WTC11 (cell line): ENCODE results near the gene HTATIP2. TPM values are rescaled to one million over a fixed set of nuclear protein-coding genes. Genes with fewer than 3 reads are reported as not detected.

Source experiments
- ARID4B ChIP-seq: sonication (generic); formaldehyde crosslinking; IDR thresholded peaks from 2 replicates; pipeline ENCODE4 v1.8.0; 2023; ENCODE audit warnings: missing genetic modification reagents, mild to moderate bottlenecking, borderline replicate concordance
- GTF2I ChIP-seq: fragments of 250-450 bp; sonication (Bioruptor Pico); conservative IDR thresholded peaks from 2 replicates; pipeline ENCODE4 v1.4.0; 2021; ENCODE audit warnings: mild to moderate bottlenecking
- IRF2 ChIP-seq: sonication (generic); formaldehyde crosslinking; IDR thresholded peaks from 2 replicates; pipeline ENCODE4 v1.8.0; 2022; ENCODE audit warnings: low read depth, missing genetic modification reagents, borderline replicate concordance
- MYBL2 ChIP-seq: sonication (generic); formaldehyde crosslinking; IDR thresholded peaks from 2 replicates; pipeline ENCODE4 v1.8.1; 2023; ENCODE audit warnings: mild to moderate bottlenecking, moderate library complexity, missing genetic modification reagents
- NR3C1 ChIP-seq: sonication (generic); formaldehyde crosslinking; conservative IDR thresholded peaks from 2 replicates; pipeline ENCODE4 v1.8.1; 2023; ENCODE audit warnings: low read depth, mild to moderate bottlenecking, missing genetic modification reagents
- TCF7 ChIP-seq: sonication (generic); formaldehyde crosslinking; IDR thresholded peaks from 2 replicates; pipeline ENCODE4 v1.8.0; 2022; ENCODE audit warnings: mild to moderate bottlenecking, low read depth, missing genetic modification reagents, moderate library complexity
- TEAD4 ChIP-seq: sonication (generic); formaldehyde crosslinking; IDR thresholded peaks from 2 replicates; pipeline ENCODE4 v1.8.0; 2022; ENCODE audit warnings: mild to moderate bottlenecking, missing genetic modification reagents
- TP53 ChIP-seq: sonication (generic); formaldehyde crosslinking; IDR thresholded peaks from 2 replicates; pipeline ENCODE4 v1.8.1; 2023; ENCODE audit warnings: mild to moderate bottlenecking, missing genetic modification reagents
- ZBTB21 ChIP-seq: sonication (generic); formaldehyde crosslinking; IDR thresholded peaks from 2 replicates; pipeline ENCODE4 v1.8.1; 2023; ENCODE audit warnings: mild to moderate bottlenecking, missing genetic modification reagents, borderline replicate concordance
- ZNF138 ChIP-seq: sonication (generic); formaldehyde crosslinking; conservative IDR thresholded peaks from 2 replicates; pipeline ENCODE4 v1.8.1; 2022; ENCODE audit warnings: mild to moderate bottlenecking, moderate library complexity, missing genetic modification reagents
- ZNF317 ChIP-seq: sonication (generic); formaldehyde crosslinking; IDR thresholded peaks from 2 replicates; pipeline ENCODE4 v1.8.1; 2023; ENCODE audit warnings: low read depth, mild to moderate bottlenecking, moderate library complexity, missing genetic modification reagents, borderline replicate concordance
- ZNF396 ChIP-seq: fragments of 250-450 bp; sonication (Bioruptor Pico); IDR thresholded peaks from 2 replicates; pipeline ENCODE4 v1.8.0; 2021; ENCODE audit warnings: mild to moderate bottlenecking, moderate library complexity, borderline replicate concordance
- ZNF416 ChIP-seq: fragments of 250-450 bp; sonication (Bioruptor Pico); IDR thresholded peaks from 2 replicates; pipeline ENCODE4 v1.9.0; 2021; ENCODE audit warnings: mild to moderate bottlenecking, inconsistent platforms
- total RNA-seq: library from RNA; stranded (reverse); gene quantifications from 3 replicates; pipeline ENCODE4 v1.2.3, GENCODE V29; 2021
- TF ChIP-seq, protein P1 (sequence below): fragments of 250-450 bp; sonication (Bioruptor Pico); IDR thresholded peaks from 2 replicates; pipeline ENCODE4 v1.9.0; 2021; ENCODE audit warnings: mild to moderate bottlenecking
- TF ChIP-seq, protein P2 (sequence below): sonication (generic); formaldehyde crosslinking; IDR thresholded peaks from 2 replicates; pipeline ENCODE4 v1.8.1; 2022; ENCODE audit warnings: low read depth, mild to moderate bottlenecking, moderate library complexity, missing genetic modification reagents, borderline replicate concordance
- TF ChIP-seq, protein P3 (sequence below): sonication (generic); formaldehyde crosslinking; IDR thresholded peaks from 2 replicates; pipeline ENCODE4 v1.8.1; 2023; ENCODE audit warnings: mild to moderate bottlenecking, missing genetic modification reagents, moderate library complexity
- TF ChIP-seq, protein P4 (sequence below): sonication (generic); formaldehyde crosslinking; IDR thresholded peaks from 2 replicates; pipeline ENCODE4 v1.8.0; 2022; ENCODE audit warnings: mild to moderate bottlenecking, missing genetic modification reagents
- TF ChIP-seq, protein P5 (sequence below): sonication (generic); formaldehyde crosslinking; IDR thresholded peaks from 2 replicates; pipeline ENCODE4 v1.8.1; 2023; ENCODE audit warnings: mild to moderate bottlenecking, missing genetic modification reagents
- TF ChIP-seq, protein P6 (sequence below): sonication (generic); formaldehyde crosslinking; IDR thresholded peaks from 2 replicates; pipeline ENCODE4 v1.8.0; 2022; ENCODE audit warnings: missing genetic modification reagents
- TF ChIP-seq, protein P7 (sequence below): sonication (generic); formaldehyde crosslinking; IDR thresholded peaks from 2 replicates; pipeline ENCODE4 v1.8.1; 2023; ENCODE audit warnings: mild to moderate bottlenecking, missing genetic modification reagents, moderate library complexity
- TF ChIP-seq, protein P8 (sequence below): sonication (generic); formaldehyde crosslinking; conservative IDR thresholded peaks from 2 replicates; pipeline ENCODE4 v1.8.1; 2022; ENCODE audit warnings: mild to moderate bottlenecking, missing genetic modification reagents

HTATIP2 gene
- total RNA-seq, 1 experiment from 2014 or later: 32.7 TPM

DNA sequence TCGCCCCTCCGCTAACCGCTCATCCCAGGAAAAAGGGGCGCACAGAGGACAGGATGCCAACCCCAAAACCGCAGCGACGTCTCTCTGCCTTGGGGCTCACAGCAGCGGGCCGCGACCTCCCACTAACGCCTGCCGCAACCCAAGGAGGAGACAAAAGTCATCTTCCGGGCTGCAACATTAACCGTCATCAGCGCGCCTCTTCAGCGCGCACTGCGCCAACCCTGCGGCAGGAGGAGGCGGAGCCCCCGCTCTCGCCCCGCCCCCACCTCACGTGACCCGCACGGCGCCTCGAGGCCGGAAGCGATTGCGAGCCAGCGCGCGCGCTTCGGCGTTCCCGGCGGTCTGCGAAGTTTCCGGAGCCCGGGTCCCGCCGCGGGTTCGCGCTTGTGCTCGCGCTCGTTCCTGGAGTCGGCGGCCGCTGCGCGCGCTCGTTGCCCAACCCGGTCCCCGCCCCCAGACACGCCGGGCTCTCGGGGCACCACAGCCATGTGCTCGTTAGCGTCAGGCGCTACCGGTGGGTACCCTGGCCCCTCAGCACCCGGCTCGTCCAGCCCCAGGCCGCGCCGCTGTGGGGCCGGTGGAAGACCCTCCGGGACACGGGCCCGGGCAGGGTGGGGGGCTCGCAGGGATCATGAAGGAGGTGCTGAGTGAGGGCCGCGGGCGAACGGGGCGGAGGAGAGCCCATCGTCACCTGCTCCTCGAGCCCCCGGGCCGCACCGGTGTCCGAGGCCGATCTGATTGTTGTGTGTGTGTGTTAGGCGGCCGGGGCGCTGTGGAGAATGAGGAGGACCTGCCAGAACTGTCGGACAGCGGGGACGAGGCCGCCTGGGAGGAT, 24.0 kb downstream of the HTATIP2 start, which contains the start of gene PRMT3 (continued):
- TF ChIP-seq, protein P1, sequence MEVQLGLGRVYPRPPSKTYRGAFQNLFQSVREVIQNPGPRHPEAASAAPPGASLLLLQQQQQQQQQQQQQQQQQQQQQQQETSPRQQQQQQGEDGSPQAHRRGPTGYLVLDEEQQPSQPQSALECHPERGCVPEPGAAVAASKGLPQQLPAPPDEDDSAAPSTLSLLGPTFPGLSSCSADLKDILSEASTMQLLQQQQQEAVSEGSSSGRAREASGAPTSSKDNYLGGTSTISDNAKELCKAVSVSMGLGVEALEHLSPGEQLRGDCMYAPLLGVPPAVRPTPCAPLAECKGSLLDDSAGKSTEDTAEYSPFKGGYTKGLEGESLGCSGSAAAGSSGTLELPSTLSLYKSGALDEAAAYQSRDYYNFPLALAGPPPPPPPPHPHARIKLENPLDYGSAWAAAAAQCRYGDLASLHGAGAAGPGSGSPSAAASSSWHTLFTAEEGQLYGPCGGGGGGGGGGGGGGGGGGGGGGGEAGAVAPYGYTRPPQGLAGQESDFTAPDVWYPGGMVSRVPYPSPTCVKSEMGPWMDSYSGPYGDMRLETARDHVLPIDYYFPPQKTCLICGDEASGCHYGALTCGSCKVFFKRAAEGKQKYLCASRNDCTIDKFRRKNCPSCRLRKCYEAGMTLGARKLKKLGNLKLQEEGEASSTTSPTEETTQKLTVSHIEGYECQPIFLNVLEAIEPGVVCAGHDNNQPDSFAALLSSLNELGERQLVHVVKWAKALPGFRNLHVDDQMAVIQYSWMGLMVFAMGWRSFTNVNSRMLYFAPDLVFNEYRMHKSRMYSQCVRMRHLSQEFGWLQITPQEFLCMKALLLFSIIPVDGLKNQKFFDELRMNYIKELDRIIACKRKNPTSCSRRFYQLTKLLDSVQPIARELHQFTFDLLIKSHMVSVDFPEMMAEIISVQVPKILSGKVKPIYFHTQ (CRISPR knock-in tag): no peak
- TF ChIP-seq ARID4B (CRISPR knock-in tag): peak; percentile 32; the same call in 1 of the 2 replicates
- TF ChIP-seq, protein P2, sequence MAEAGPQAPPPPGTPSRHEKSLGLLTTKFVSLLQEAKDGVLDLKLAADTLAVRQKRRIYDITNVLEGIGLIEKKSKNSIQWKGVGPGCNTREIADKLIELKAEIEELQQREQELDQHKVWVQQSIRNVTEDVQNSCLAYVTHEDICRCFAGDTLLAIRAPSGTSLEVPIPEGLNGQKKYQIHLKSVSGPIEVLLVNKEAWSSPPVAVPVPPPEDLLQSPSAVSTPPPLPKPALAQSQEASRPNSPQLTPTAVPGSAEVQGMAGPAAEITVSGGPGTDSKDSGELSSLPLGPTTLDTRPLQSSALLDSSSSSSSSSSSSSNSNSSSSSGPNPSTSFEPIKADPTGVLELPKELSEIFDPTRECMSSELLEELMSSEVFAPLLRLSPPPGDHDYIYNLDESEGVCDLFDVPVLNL: no peak
- TF ChIP-seq, protein P3, sequence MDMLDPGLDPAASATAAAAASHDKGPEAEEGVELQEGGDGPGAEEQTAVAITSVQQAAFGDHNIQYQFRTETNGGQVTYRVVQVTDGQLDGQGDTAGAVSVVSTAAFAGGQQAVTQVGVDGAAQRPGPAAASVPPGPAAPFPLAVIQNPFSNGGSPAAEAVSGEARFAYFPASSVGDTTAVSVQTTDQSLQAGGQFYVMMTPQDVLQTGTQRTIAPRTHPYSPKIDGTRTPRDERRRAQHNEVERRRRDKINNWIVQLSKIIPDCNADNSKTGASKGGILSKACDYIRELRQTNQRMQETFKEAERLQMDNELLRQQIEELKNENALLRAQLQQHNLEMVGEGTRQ (CRISPR knock-in tag): peak; percentile 100
- no peak for TF ChIP-seq NR3C1 (CRISPR knock-in tag)
- TF ChIP-seq, protein P4, sequence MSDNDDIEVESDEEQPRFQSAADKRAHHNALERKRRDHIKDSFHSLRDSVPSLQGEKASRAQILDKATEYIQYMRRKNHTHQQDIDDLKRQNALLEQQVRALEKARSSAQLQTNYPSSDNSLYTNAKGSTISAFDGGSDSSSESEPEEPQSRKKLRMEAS (CRISPR knock-in tag): peak; percentile 98
- TF ChIP-seq ZNF416 (CRISPR knock-in tag): no peak
- TF ChIP-seq, protein P5, sequence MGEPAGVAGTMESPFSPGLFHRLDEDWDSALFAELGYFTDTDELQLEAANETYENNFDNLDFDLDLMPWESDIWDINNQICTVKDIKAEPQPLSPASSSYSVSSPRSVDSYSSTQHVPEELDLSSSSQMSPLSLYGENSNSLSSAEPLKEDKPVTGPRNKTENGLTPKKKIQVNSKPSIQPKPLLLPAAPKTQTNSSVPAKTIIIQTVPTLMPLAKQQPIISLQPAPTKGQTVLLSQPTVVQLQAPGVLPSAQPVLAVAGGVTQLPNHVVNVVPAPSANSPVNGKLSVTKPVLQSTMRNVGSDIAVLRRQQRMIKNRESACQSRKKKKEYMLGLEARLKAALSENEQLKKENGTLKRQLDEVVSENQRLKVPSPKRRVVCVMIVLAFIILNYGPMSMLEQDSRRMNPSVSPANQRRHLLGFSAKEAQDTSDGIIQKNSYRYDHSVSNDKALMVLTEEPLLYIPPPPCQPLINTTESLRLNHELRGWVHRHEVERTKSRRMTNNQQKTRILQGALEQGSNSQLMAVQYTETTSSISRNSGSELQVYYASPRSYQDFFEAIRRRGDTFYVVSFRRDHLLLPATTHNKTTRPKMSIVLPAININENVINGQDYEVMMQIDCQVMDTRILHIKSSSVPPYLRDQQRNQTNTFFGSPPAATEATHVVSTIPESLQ (CRISPR knock-in tag): no peak
- TF ChIP-seq ZNF138 (CRISPR knock-in tag): no peak; the same call in 1 of the 2 replicates
- TF ChIP-seq ZNF317 (CRISPR knock-in tag): 0 out of 2 replicates have a peak, but pooled peaks have one; percentile 14
- TF ChIP-seq, protein P6, sequence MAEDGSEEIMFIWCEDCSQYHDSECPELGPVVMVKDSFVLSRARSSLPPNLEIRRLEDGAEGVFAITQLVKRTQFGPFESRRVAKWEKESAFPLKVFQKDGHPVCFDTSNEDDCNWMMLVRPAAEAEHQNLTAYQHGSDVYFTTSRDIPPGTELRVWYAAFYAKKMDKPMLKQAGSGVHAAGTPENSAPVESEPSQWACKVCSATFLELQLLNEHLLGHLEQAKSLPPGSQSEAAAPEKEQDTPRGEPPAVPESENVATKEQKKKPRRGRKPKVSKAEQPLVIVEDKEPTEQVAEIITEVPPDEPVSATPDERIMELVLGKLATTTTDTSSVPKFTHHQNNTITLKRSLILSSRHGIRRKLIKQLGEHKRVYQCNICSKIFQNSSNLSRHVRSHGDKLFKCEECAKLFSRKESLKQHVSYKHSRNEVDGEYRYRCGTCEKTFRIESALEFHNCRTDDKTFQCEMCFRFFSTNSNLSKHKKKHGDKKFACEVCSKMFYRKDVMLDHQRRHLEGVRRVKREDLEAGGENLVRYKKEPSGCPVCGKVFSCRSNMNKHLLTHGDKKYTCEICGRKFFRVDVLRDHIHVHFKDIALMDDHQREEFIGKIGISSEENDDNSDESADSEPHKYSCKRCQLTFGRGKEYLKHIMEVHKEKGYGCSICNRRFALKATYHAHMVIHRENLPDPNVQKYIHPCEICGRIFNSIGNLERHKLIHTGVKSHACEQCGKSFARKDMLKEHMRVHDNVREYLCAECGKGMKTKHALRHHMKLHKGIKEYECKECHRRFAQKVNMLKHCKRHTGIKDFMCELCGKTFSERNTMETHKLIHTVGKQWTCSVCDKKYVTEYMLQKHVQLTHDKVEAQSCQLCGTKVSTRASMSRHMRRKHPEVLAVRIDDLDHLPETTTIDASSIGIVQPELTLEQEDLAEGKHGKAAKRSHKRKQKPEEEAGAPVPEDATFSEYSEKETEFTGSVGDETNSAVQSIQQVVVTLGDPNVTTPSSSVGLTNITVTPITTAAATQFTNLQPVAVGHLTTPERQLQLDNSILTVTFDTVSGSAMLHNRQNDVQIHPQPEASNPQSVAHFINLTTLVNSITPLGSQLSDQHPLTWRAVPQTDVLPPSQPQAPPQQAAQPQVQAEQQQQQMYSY (CRISPR knock-in tag): no peak
- TF ChIP-seq IRF2 (CRISPR knock-in tag): no peak
- TF ChIP-seq, protein P7, sequence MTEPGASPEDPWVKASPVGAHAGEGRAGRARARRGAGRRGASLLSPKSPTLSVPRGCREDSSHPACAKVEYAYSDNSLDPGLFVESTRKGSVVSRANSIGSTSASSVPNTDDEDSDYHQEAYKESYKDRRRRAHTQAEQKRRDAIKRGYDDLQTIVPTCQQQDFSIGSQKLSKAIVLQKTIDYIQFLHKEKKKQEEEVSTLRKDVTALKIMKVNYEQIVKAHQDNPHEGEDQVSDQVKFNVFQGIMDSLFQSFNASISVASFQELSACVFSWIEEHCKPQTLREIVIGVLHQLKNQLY: no peak
- TF ChIP-seq TCF7 (CRISPR knock-in tag): no peak
- no peak for TF ChIP-seq GTF2I
- TF ChIP-seq MYBL2: peak; percentile 39; the same call in 1 of the 2 replicates
- no peak for TF ChIP-seq ZNF396 (CRISPR knock-in tag)
- TF ChIP-seq TP53 (CRISPR knock-in tag): no peak
- TF ChIP-seq ZBTB21 (CRISPR knock-in tag): peak; percentile 84
- TF ChIP-seq TEAD4 (CRISPR knock-in tag): no peak
- TF ChIP-seq, protein P8, sequence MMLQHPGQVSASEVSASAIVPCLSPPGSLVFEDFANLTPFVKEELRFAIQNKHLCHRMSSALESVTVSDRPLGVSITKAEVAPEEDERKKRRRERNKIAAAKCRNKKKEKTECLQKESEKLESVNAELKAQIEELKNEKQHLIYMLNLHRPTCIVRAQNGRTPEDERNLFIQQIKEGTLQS: no peak
